GM12878 (cell line): ENCODE results near the gene C16orf86. TPM values are rescaled to one million over a fixed set of nuclear protein-coding genes. Genes with fewer than 3 reads are reported as not detected.

ENCODE experiments used
- ATAC-seq: fragments of 200-7000 bp; cut with Tn5 transposase; 3 replicates; pipeline ENCODE4 v1.9.1; 2020; ENCODE audit warnings: mild to moderate bottlenecking, moderate library complexity
- BruUV-seq: library from RNA; stranded (reverse); fragments of 400-500 nt; replicated peaks from 2 replicates; lab custom pipeline; 2021; lab: Mats Ljungman, UMichigan
- CTCF ChIA-PET: fragments of 300-600 bp; sonication (Branson Sonifier 250); formaldehyde crosslinking; extraction: SDS; loops from one replicate; lab custom pipeline; 2021; ENCODE audit warnings: inconsistent platforms; lab: Yijun Ruan, JAX
- POLR2A ChIA-PET: fragments of 350-600 bp; formaldehyde crosslinking; extraction: SDS; loops from one replicate; lab custom pipeline; 2021; ENCODE audit warnings: inconsistent platforms; lab: Charles Lee
- RAD21 ChIA-PET: fragments of 300-600 bp; sonication (Branson Sonifier 250); formaldehyde crosslinking; loops from one replicate; lab custom pipeline; 2023; ENCODE audit warnings: antibody characterized with exemption; ENCODE audit not compliant: unreplicated experiment; lab: Charles Lee
- SMC1A ChIA-PET: fragments of 300-600 bp; sonication (Branson Sonifier 250); formaldehyde crosslinking; loops from one replicate; lab custom pipeline; 2023; ENCODE audit not compliant: unreplicated experiment, uncharacterized antibody; lab: Charles Lee
- DNase-seq: peaks from one replicate; pipeline ENCODE4 v3.0.0-alpha.2; 2011; ENCODE audit warnings: low read depth, low spot score
- FAIRE-seq: peaks from 3 replicates; lab custom pipeline; 2011; peaks lifted over from hg19 to GRCh38; lab: Jason Lieb, UNC
- H2AFZ ChIP-seq: 2 replicates; pipeline ENCODE4 v1.6.0; 2011; ENCODE audit warnings: low read depth, low read length, control low read depth; ENCODE audit not compliant: control insufficient read depth
- H3K27ac ChIP-seq: 2 replicates; pipeline ENCODE4 v1.5.1; 2011; ENCODE audit warnings: control low read depth; ENCODE audit not compliant: control insufficient read depth, insufficient read depth
- H3K27me3 ChIP-seq, 2 experiments: replicated peaks in 1 of 2; 2 replicates each; pipeline versions ENCODE4 v1.6.0 to v1.6.1; 2011; ENCODE audit warnings: low read length in 1 of 2; ENCODE audit not compliant: control insufficient read depth in 2 of 2, insufficient read depth in 2 of 2
- H3K36me3 ChIP-seq, 2 experiments: 2 replicates each; pipeline ENCODE4 v1.5.1; 2011; ENCODE audit warnings: low read length in 1 of 2; ENCODE audit not compliant: control insufficient read depth in 2 of 2, insufficient read depth in 2 of 2
- H3K4me1 ChIP-seq: 2 replicates; pipeline ENCODE4 v1.6.1; 2011; ENCODE audit warnings: mild to moderate bottlenecking, low read length, moderate library complexity, mixed read lengths; ENCODE audit not compliant: control insufficient read depth, insufficient read depth
- H3K4me2 ChIP-seq: 2 replicates; pipeline ENCODE4 v1.6.0; 2011; ENCODE audit warnings: control low read depth; ENCODE audit not compliant: control insufficient read depth, insufficient read depth
- H3K4me3 ChIP-seq: fragments of 200-600 bp; sonication (generic); 2 replicates; pipeline ENCODE4 v1.5.1; 2016
- H3K79me2 ChIP-seq: 2 replicates; pipeline ENCODE4 v1.6.0; 2011; ENCODE audit warnings: low read length; ENCODE audit not compliant: control insufficient read depth, insufficient read depth
- H3K9ac ChIP-seq: 2 replicates; pipeline ENCODE4 v1.8.0; 2011; ENCODE audit warnings: low read length, control low read depth, mixed read lengths; ENCODE audit not compliant: control insufficient read depth, insufficient read depth
- H3K9me3 ChIP-seq: replicated peaks from 3 replicates; pipeline ENCODE4 v1.5.1; 2011; ENCODE audit warnings: mild to moderate bottlenecking, low read length; ENCODE audit not compliant: control insufficient read depth, insufficient read depth
- H4K20me1 ChIP-seq: 2 replicates; pipeline ENCODE4 v1.6.0; 2011; ENCODE audit not compliant: control insufficient read depth, insufficient read depth
- CBFB ChIP-seq: IDR thresholded peaks from 2 replicates; pipeline ENCODE4 v1.6.1; 2016; ENCODE audit warnings: antibody characterized with exemption, low read depth
- CBX3 ChIP-seq: fragments of 200-600 bp; sonication (generic); IDR thresholded peaks from 2 replicates; pipeline ENCODE4 v1.6.1; 2016; ENCODE audit warnings: low read depth, borderline replicate concordance
- EED ChIP-seq: sonication (generic); IDR thresholded peaks from 2 replicates; pipeline ENCODE4 v1.6.1; 2016; ENCODE audit warnings: antibody characterized with exemption, low read depth
- EP300 ChIP-seq, 2 experiments: fragments of 150-350 bp in 1 of 2; IDR thresholded peaks; 2 replicates each; pipeline ENCODE4 v1.6.1; 2011 to 2012; ENCODE audit warnings: low read depth in 2 of 2, low read length in 2 of 2, borderline replicate concordance in 1 of 2, improper control_type of control experiment in 1 of 2, inconsistent platforms in 1 of 2; ENCODE audit not compliant: control insufficient read depth in 1 of 2
- HDGF ChIP-seq: fragments of 450-650 bp; IDR thresholded peaks from 2 replicates; pipeline ENCODE4 v1.6.1; 2016; ENCODE audit warnings: antibody characterized with exemption
- NBN ChIP-seq: fragments of 450-650 bp; IDR thresholded peaks from 2 replicates; pipeline ENCODE4 v1.6.1; 2016
- NFYA ChIP-seq: IDR thresholded peaks from 2 replicates; pipeline ENCODE4 v1.6.1; 2011; ENCODE audit warnings: low read depth, mild to moderate bottlenecking, low read length, improper control_type of control experiment, borderline replicate concordance
- POLR2A ChIP-seq: IDR thresholded peaks from 2 replicates; pipeline ENCODE4 v1.6.1; 2011; ENCODE audit warnings: low read depth, mild to moderate bottlenecking, low read length
- RAD21 ChIP-seq: IDR thresholded peaks from 2 replicates; pipeline ENCODE4 v1.6.1; 2011; ENCODE audit warnings: mild to moderate bottlenecking, low read depth, low read length, moderate library complexity; ENCODE audit not compliant: insufficient read depth
- SMARCA5 ChIP-seq: fragments of 450-650 bp; IDR thresholded peaks from 2 replicates; pipeline ENCODE4 v1.6.1; 2017; ENCODE audit warnings: mild to moderate bottlenecking
- SP1 ChIP-seq: IDR thresholded peaks from one replicate; pipeline ENCODE4 v1.6.1; 2011; ENCODE audit warnings: low read depth, low read length
- SRF ChIP-seq, 2 experiments: IDR thresholded peaks; 2 replicates each; pipeline ENCODE4 v1.6.1; 2011; ENCODE audit warnings: low read depth in 2 of 2, low read length in 2 of 2, mild to moderate bottlenecking in 1 of 2, moderate library complexity in 1 of 2
- TARDBP ChIP-seq: IDR thresholded peaks from 2 replicates; pipeline ENCODE4 v1.6.1; 2016; ENCODE audit warnings: borderline replicate concordance
- YBX1 ChIP-seq: fragments of 450-650 bp; IDR thresholded peaks from 2 replicates; pipeline ENCODE4 v1.6.1; 2016; ENCODE audit warnings: antibody characterized with exemption
- ZBED1 ChIP-seq: IDR thresholded peaks from 2 replicates; pipeline ENCODE4 v1.6.1; 2016; ENCODE audit warnings: borderline replicate concordance
- ZNF274 ChIP-seq: IDR thresholded peaks from one replicate; pipeline ENCODE4 v1.8.0; 2011; ENCODE audit not compliant: insufficient read length, insufficient read depth
- ZNF622 ChIP-seq: fragments of 450-650 bp; IDR thresholded peaks from 2 replicates; pipeline ENCODE4 v1.6.1; 2017; ENCODE audit warnings: mild to moderate bottlenecking, inconsistent platforms
- ZZZ3 ChIP-seq: IDR thresholded peaks from 2 replicates; pipeline ENCODE4 v1.6.1; 2011; ENCODE audit warnings: low read depth; ENCODE audit not compliant: control insufficient read depth, insufficient read length
- WGBS: methylation state at CpG from one replicate; pipeline ENCODE4 v1.1.6; 2016; ENCODE audit warnings: low lambda C conversion rate; ENCODE audit not compliant: insufficient replicate concordance, insufficient coverage; ENCODE audit errors: missing lambda C conversion rate; 5-methylcytosine and 5-hydroxymethylcytosine counted together
- in situ Hi-C: fragments of 300-500 bp; cut with MboI; formaldehyde crosslinking; loops from 9 replicates; pipeline ENCODE4 v1.14.3; 2018; ENCODE audit warnings: mixed read lengths
- intact Hi-C: fragments of 100-400 bp; cut with micrococcal nuclease; formaldehyde crosslinking; loops from one replicate; pipeline ENCODE4 v1.14.2; 2022; ENCODE audit not compliant: unreplicated experiment
- polyA plus RNA-seq, 11 experiments: library from polyadenylated mRNA; depleted of rRNA in 4 of 11; unstranded in 6 of 11; stranded (reverse) in 5 of 11; fragments of >200 nt; fragmentation: Nextera tagmentation in 4 of 11; fragmentation: Illumina TruSeq in 1 of 11; extraction: Ambion mirVana in 4 of 11; extraction: Trizol in 1 of 11; gene quantifications; 1 replicate in 1 of 11; 2 replicates in 10 of 11; pipeline versions ENCODE4 v1.2.1 to v1.2.3, GENCODE V29; 2011 to 2016; ENCODE audit warnings: inconsistent platforms in 2 of 11, missing spikeins in 2 of 11, low read depth in 1 of 11
- total RNA-seq, 4 experiments: library from RNA; depleted of rRNA in 3 of 4; stranded (reverse); fragments of >200 nt in 3 of 4; fragmentation: Illumina TruSeq in 1 of 4; extraction: Trizol in 1 of 4; gene quantifications; 2 replicates each; pipeline versions ENCODE4 v1.2.1 to v1.2.3, GENCODE V29; 2013 to 2021
- TF ChIP-seq, protein P1 (sequence below): fragments of 450-650 bp; IDR thresholded peaks from 2 replicates; pipeline ENCODE4 v1.6.1; 2016; ENCODE audit warnings: mild to moderate bottlenecking, moderate library complexity, borderline replicate concordance
- TF ChIP-seq, protein P2 (sequence below): IDR thresholded peaks from 2 replicates; pipeline ENCODE4 v1.6.1; 2011; ENCODE audit warnings: borderline replicate concordance, low read depth, mild to moderate bottlenecking, moderate library complexity, mixed read lengths, low read length; ENCODE audit not compliant: insufficient read depth; ENCODE audit errors: extremely low read length

C16orf86 gene
- total and polyA plus RNA-seq, 10 of the 15 experiments (the other 5 are each of a cell fraction or from before 2014, with no cell fraction given) = 0.11 to 3.3 (median 1.6) TPM

DNA sequence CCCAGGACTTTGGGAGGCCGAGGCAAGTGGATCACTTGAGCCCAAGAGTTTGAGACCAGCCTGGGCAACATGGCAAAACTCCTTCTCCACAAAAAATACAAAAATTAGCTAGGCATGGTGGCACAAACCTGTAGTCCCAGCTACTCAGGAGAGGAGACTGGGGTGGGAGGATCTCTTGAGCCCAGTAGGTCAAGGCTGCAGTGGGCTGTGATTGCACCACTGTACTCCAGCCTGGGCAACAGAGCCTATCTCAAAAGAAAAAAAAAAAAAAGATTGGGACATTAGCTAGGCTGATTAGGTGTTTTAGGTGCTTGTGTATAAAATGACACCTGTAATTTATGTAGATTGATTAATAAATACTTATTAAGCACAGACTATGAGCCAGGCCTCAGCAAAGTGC, 42.4 kb downstream of the C16orf86 start (continued):
- TF ChIP-seq RAD21 (no peak), SP1 (no peak), HDGF (no peak), ZBED1 (no peak), NBN (no peak), EP300 (IDR thresholded peaks at IDR 0.05; ENCODE audit: borderline replicate concordance in 1 of 2, control insufficient read depth in 1 of 2, low read depth in 2 of 2, low read length in 2 of 2) (no peak), TARDBP (no peak), ZZZ3 (no peak), POLR2A (no peak)
- TF ChIP-seq, all 136 proteins: peak for 0

DNA sequence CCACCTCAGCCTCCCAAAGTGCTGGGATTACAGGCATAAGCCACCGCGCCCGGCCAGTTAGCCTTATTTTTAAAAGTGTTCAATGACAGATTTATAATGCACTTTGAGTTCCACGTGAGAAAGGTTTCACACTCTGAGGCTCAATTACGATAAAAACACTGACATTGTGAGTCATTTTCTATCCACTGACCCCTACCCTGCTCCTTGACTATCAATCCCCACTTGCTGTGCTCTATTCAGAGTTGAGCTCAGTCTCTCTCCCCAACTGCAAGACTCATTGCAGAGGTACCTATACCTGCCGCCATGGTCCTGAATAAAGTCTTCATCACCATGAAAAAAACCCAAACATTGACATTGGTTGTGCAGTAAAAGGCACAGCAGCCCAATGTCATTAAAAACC, 44.0 kb downstream of the C16orf86 start:
- WGBS = 97% methylated on average over 6 of the region's 6 CpGs
- CTCF ChIA-PET = interaction anchor here (1.1 kb wide), 1 partner anchor 8 kb away, joined by 3 read pairs; the partner anchor contains the start of gene GFOD2
- SMC1A ChIA-PET = interaction anchor here (1.4 kb wide), 1 partner anchor 9 kb away, joined by 4 read pairs; the partner anchor contains the start of gene GFOD2
- DNase-seq (no peak), FAIRE-seq (no peak), ATAC-seq (no peak)
- in situ Hi-C loops (no loop called here), intact Hi-C loops (loop anchor here (1.0 kb wide), 1 partner anchor 23 kb away; no protein-coding TSS in a partner anchor)
- Histone ChIP-seq H4K20me1 (no peaks in the 10 kb centered on the region), H3K9me3 (no peaks in the 10 kb centered on the region), H2AFZ (no peak overlapping the region), H3K4me1 (peaks cover 17% of the 10 kb centered on the region), H3K27me3 (no peaks in the 10 kb centered on the region), H3K79me2 (peaks cover 3% of the 10 kb centered on the region), H3K36me3 (peaks cover 0 to 5% of the 10 kb centered on the region in 2 experiments; a peak in 1 of 4 replicates), H3K27ac (no peak overlapping the region), H3K4me2 (no peak overlapping the region), H3K9ac (no peak overlapping the region), H3K4me3 (no peak overlapping the region)
- BruUV-seq = no TSS peak
- POLR2A ChIA-PET = no interaction called here
- RAD21 ChIA-PET = no interaction called here
- TF ChIP-seq YBX1 (no peak), SMARCA5 (no peak), SRF (IDR thresholded peaks at IDR 0.05; ENCODE audit: low read depth in 2 of 2, low read length in 2 of 2) (no peak), NFYA (no peak), EED (no peak), ZNF274 (no peak), CBFB (no peak), CBX3 (no peak), ZNF622 (no peak)
- TF ChIP-seq, protein P1, sequence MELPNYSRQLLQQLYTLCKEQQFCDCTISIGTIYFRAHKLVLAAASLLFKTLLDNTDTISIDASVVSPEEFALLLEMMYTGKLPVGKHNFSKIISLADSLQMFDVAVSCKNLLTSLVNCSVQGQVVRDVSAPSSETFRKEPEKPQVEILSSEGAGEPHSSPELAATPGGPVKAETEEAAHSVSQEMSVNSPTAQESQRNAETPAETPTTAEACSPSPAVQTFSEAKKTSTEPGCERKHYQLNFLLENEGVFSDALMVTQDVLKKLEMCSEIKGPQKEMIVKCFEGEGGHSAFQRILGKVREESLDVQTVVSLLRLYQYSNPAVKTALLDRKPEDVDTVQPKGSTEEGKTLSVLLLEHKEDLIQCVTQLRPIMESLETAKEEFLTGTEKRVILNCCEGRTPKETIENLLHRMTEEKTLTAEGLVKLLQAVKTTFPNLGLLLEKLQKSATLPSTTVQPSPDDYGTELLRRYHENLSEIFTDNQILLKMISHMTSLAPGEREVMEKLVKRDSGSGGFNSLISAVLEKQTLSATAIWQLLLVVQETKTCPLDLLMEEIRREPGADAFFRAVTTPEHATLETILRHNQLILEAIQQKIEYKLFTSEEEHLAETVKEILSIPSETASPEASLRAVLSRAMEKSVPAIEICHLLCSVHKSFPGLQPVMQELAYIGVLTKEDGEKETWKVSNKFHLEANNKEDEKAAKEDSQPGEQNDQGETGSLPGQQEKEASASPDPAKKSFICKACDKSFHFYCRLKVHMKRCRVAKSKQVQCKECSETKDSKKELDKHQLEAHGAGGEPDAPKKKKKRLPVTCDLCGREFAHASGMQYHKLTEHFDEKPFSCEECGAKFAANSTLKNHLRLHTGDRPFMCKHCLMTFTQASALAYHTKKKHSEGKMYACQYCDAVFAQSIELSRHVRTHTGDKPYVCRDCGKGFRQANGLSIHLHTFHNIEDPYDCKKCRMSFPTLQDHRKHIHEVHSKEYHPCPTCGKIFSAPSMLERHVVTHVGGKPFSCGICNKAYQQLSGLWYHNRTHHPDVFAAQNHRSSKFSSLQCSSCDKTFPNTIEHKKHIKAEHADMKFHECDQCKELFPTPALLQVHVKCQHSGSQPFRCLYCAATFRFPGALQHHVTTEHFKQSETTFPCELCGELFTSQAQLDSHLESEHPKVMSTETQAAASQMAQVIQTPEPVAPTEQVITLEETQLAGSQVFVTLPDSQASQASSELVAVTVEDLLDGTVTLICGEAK = no peak
- TF ChIP-seq, protein P2, sequence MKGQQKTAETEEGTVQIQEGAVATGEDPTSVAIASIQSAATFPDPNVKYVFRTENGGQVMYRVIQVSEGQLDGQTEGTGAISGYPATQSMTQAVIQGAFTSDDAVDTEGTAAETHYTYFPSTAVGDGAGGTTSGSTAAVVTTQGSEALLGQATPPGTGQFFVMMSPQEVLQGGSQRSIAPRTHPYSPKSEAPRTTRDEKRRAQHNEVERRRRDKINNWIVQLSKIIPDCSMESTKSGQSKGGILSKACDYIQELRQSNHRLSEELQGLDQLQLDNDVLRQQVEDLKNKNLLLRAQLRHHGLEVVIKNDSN = no peak
